B cell (primary cell): Measurements from ENCODE around the gene FAM3A. TPM values are rescaled to one million over a fixed set of nuclear protein-coding genes. Genes with fewer than 3 reads are reported as not detected.

Source experiments
- ATAC-seq: fragments of 200-7000 bp; cut with Tn5 transposase; one replicate; pipeline ENCODE4 v1.10.0; 2021; ENCODE audit warnings: low read depth, mild to moderate bottlenecking, moderate number of reproducible peaks, moderate library complexity
- CTCF ChIA-PET: fragments of 350-600 bp; sonication (Branson Sonifier 250); formaldehyde crosslinking; loops from one replicate; lab custom pipeline; 2021; ENCODE audit warnings: antibody characterized with exemption, inconsistent platforms; lab: Charles Lee
- POLR2A ChIA-PET: fragments of 350-600 bp; sonication (Branson Sonifier 250); formaldehyde crosslinking; loops from one replicate; lab custom pipeline; 2021; ENCODE audit warnings: antibody characterized with exemption; lab: Charles Lee
- DNase-seq: peaks from one replicate; pipeline ENCODE4 v3.0.0; 2013
- H2AFZ ChIP-seq: 2 replicates; pipeline ENCODE4 v1.6.1; 2012; ENCODE audit warnings: mild to moderate bottlenecking, low read depth, low read length; ENCODE audit not compliant: insufficient read depth, poor library complexity, severe bottlenecking
- H3K27ac ChIP-seq, 2 donors: 1 replicate in 1 of 2; 2 replicates in 1 of 2; pipeline ENCODE4 v1.5.1; 2012 to 2013; ENCODE audit warnings: low read length in 2 of 2, mild to moderate bottlenecking in 2 of 2, moderate library complexity in 1 of 2
- H3K27me3 ChIP-seq, 4 experiments: fragments of 200-600 bp in 1 of 4; sonication (generic) in 1 of 4; replicated peaks in 1 of 4; 1 replicate in 2 of 4; 2 replicates in 2 of 4; pipeline versions ENCODE4 v1.6.1 to v1.7.0; 2013 to 2016; ENCODE audit warnings: low read length in 3 of 4, mild to moderate bottlenecking in 2 of 4, mixed read lengths in 1 of 4, moderate library complexity in 1 of 4; ENCODE audit not compliant: insufficient read depth in 4 of 4, control insufficient read depth in 3 of 4; ENCODE audit errors: control extremely low read depth in 1 of 4
- H3K36me3 ChIP-seq, 2 experiments: replicated peaks in 1 of 2; 1 replicate in 1 of 2; 2 replicates in 1 of 2; pipeline versions ENCODE4 v1.6.1 to v1.7.1; 2013; ENCODE audit warnings: low read length in 1 of 2; ENCODE audit not compliant: insufficient read depth in 2 of 2, control insufficient read depth in 1 of 2; ENCODE audit errors: control extremely low read depth in 1 of 2, extremely low read depth in 1 of 2
- H3K4me1 ChIP-seq, 2 donors: fragments of 200-600 bp in 1 of 2; sonication (generic) in 1 of 2; 1 replicate in 1 of 2; 2 replicates in 1 of 2; pipeline versions ENCODE4 v1.5.1 to v1.6.1; 2013 to 2017; ENCODE audit warnings: low read length in 2 of 2; ENCODE audit not compliant: control insufficient read depth in 2 of 2, insufficient read depth in 2 of 2
- H3K4me2 ChIP-seq: replicated peaks from 2 replicates; pipeline ENCODE3; 2012; ENCODE audit warnings: mild to moderate bottlenecking, low read depth, low read length; ENCODE audit not compliant: poor library complexity, severe bottlenecking
- H3K4me3 ChIP-seq, 5 experiments: fragments of 200-600 bp in 1 of 5; sonication (generic) in 1 of 5; 1 replicate in 3 of 5; 2 replicates in 2 of 5; pipeline versions ENCODE4 v1.5.1 to v1.7.0; 2011 to 2016; ENCODE audit warnings: low read length in 4 of 5, mild to moderate bottlenecking in 4 of 5, low read depth in 2 of 5, control low read depth in 1 of 5, moderate library complexity in 1 of 5; ENCODE audit not compliant: insufficient read depth in 1 of 5; ENCODE audit errors: control extremely low read depth in 1 of 5, extremely low read depth in 1 of 5
- H3K79me2 ChIP-seq: fragments of 200-600 bp; sonication (generic); one replicate; pipeline ENCODE4 v1.6.0; 2016; ENCODE audit warnings: low read length; ENCODE audit not compliant: control insufficient read depth, insufficient read depth
- H3K9ac ChIP-seq: fragments of 200-600 bp; sonication (generic); 2 replicates; pipeline ENCODE4 v1.6.1; 2017; ENCODE audit warnings: mild to moderate bottlenecking, low read length, moderate library complexity
- H3K9me3 ChIP-seq, 3 donors: one replicate each; pipeline versions ENCODE4 v1.6.1 to v1.7.1; 2013; ENCODE audit warnings: low read length in 2 of 3; ENCODE audit not compliant: control insufficient read depth in 2 of 3, insufficient read depth in 1 of 3; ENCODE audit errors: control extremely low read depth in 1 of 3
- H4K20me1 ChIP-seq: 2 replicates; pipeline ENCODE4 v1.6.0; 2012; ENCODE audit warnings: mild to moderate bottlenecking, low read length; ENCODE audit not compliant: insufficient read depth, control insufficient read depth, poor library complexity, severe bottlenecking
- H3K27ac Mint-ChIP-seq: one replicate; pipeline ENCODE4 v1.8.0; 2021; ENCODE audit warnings: mixed read lengths
- H3K27me3 Mint-ChIP-seq: one replicate; pipeline ENCODE4 v1.8.0; 2021; ENCODE audit warnings: mixed read lengths
- H3K4me1 Mint-ChIP-seq: one replicate; pipeline ENCODE4 v1.8.0; 2021; ENCODE audit warnings: mixed read lengths
- H3K4me3 Mint-ChIP-seq: one replicate; pipeline ENCODE4 v1.8.0; 2021; ENCODE audit warnings: mixed read lengths
- H3K9me3 Mint-ChIP-seq: one replicate; pipeline ENCODE4 v1.8.0; 2022; ENCODE audit warnings: mixed read lengths; ENCODE audit not compliant: insufficient read depth
- CTCF ChIP-seq: fragments of 200-600 bp; IDR thresholded peaks from one replicate; pipeline ENCODE4 v1.8.0; 2022; ENCODE audit warnings: antibody characterized with exemption, mild to moderate bottlenecking
- EZH2 ChIP-seq: IDR thresholded peaks from 2 replicates; pipeline ENCODE4 v1.6.1; 2012; ENCODE audit warnings: borderline replicate concordance, low read depth, mild to moderate bottlenecking, moderate library complexity, low read length; ENCODE audit not compliant: insufficient read depth, poor library complexity, severe bottlenecking
- WGBS: methylation state at CpG from one replicate; pipeline ENCODE4 v1.1.5; 2013; ENCODE audit warnings: missing lambda C conversion rate; ENCODE audit not compliant: insufficient coverage; 5-methylcytosine and 5-hydroxymethylcytosine counted together
- intact Hi-C: fragments of 100-400 bp; cut with micrococcal nuclease; formaldehyde crosslinking; loops from one replicate; pipeline ENCODE4 v1.10.0; 2022
- polyA plus RNA-seq: library from polyadenylated mRNA; depleted of rRNA; stranded (reverse); fragments of >200 nt; gene quantifications from 2 replicates; pipeline ENCODE4 v1.2.3, GENCODE V29; 2012
- total RNA-seq, 2 donors: library from RNA; stranded (reverse); fragments of 120-200 nt in 1 of 2; gene quantifications; 1 replicate in 1 of 2; 2 replicates in 1 of 2; pipeline versions ENCODE4 v1.2.3 to v1.2.4, GENCODE V29; 2013 to 2022

Gene FAM3A
- total and polyA plus RNA-seq, 2 donors (not counting 1 experiment from before 2014, with no cell fraction given) = 39.6 to 59.4 TPM

GRCh38 chrX:154466036-154466435, 50.0 kb downstream of the FAM3A start:
- no peaks in the 10 kb centered on the region for H3K9me3 Mint-ChIP-seq
- H3K79me2 ChIP-seq = peaks cover under 1% of the 10 kb centered on the region
- DNase-seq = no peak
- H3K27ac ChIP-seq = no peak overlapping the region
- H4K20me1 ChIP-seq = no peaks in the 10 kb centered on the region
- H3K9ac ChIP-seq = no peak overlapping the region
- no peaks in the 10 kb centered on the region for H3K4me1 ChIP-seq
- H3K4me3 ChIP-seq = no peak overlapping the region
- no peaks in the 10 kb centered on the region for H3K27me3 ChIP-seq
- intact Hi-C loops = no loop called here
- ATAC-seq = no peak
- WGBS = 96% methylated on average over 18 of the region's 32 CpGs
- no peak overlapping the region for H2AFZ ChIP-seq
- ChIA-PET CTCF (no interaction called here), POLR2A (interaction anchor here (0.6 kb wide), 1 partner anchor 59 kb away, joined by 6 read pairs; no protein-coding TSS in a partner anchor)
- H3K36me3 ChIP-seq = peaks cover 0 to 32% of the 10 kb centered on the region in 2 experiments
- no peak overlapping the region for H3K4me3 Mint-ChIP-seq
- H3K9me3 ChIP-seq = no peaks in the 10 kb centered on the region
- no peak overlapping the region for H3K4me2 ChIP-seq
- peaks cover 1% of the 10 kb centered on the region for H3K4me1 Mint-ChIP-seq
- H3K27ac Mint-ChIP-seq = no peak overlapping the region
- H3K27me3 Mint-ChIP-seq = no peaks in the 10 kb centered on the region
- TF ChIP-seq CTCF = no peak
- TF ChIP-seq EZH2 = no peak

- Histone ChIP-seq H3K27ac (no peak overlapping the region), H3K9ac (no peak overlapping the region), H3K36me3 (peaks cover 0 to 35% of the 10 kb centered on the region in 2 experiments), H3K4me1 (no peaks in the 10 kb centered on the region), H3K4me3 (no peak overlapping the region), H3K79me2 (peaks cover 5% of the 10 kb centered on the region), H4K20me1 (no peaks in the 10 kb centered on the region), H3K4me2 (no peak overlapping the region), H3K27me3 (no peaks in the 10 kb centered on the region), H2AFZ (no peak overlapping the region), H3K9me3 (no peaks in the 10 kb centered on the region)
- DNase-seq = no peak
- TF ChIP-seq EZH2 (no peak), CTCF (no peak)
- 94% methylated on average over 12 of the region's 14 CpGs for WGBS
- H3K4me1 Mint-ChIP-seq = peaks cover 1% of the 10 kb centered on the region
- H3K9me3 Mint-ChIP-seq = no peaks in the 10 kb centered on the region
- ChIA-PET POLR2A (interaction anchor here (0.6 kb wide), 1 partner anchor 59 kb away, joined by 6 read pairs; no protein-coding TSS in a partner anchor), CTCF (no interaction called here)
- no peaks in the 10 kb centered on the region for H3K27me3 Mint-ChIP-seq
- no peak overlapping the region for H3K27ac Mint-ChIP-seq
- ATAC-seq = no peak
- H3K4me3 Mint-ChIP-seq = no peak overlapping the region
- intact Hi-C loops = no loop called here
Observed at GRCh38 chrX:154465601-154466000, 50.4 kb downstream of the FAM3A start.
